IMR-90 (cell line): ENCODE results near the gene GINS1.

ENCODE experiments used
- CHD1 ChIP-seq: IDR thresholded peaks from 2 replicates; pipeline ENCODE4 v1.6.1; 2012; ENCODE audit warnings: low read depth, low read length, improper control_type of control experiment
- FOS ChIP-seq: fragments of 150-350 bp; IDR thresholded peaks from 2 replicates; pipeline ENCODE4 v1.6.1; 2016; ENCODE audit warnings: low read depth, low read length
- MAFK ChIP-seq: IDR thresholded peaks from 2 replicates; pipeline ENCODE4 v1.6.1; 2012; ENCODE audit warnings: low read depth, low read length, improper control_type of control experiment
- NFE2L2 ChIP-seq: fragments of 150-350 bp; IDR thresholded peaks from 2 replicates; pipeline ENCODE4 v1.6.1; 2016; ENCODE audit warnings: low read depth, mild to moderate bottlenecking, low read length
- POLR2A ChIP-seq: IDR thresholded peaks from 2 replicates; pipeline ENCODE4 v1.6.1; 2012; ENCODE audit warnings: mild to moderate bottlenecking, low read depth, low read length
- RAD21 ChIP-seq: IDR thresholded peaks from 2 replicates; pipeline ENCODE4 v1.6.1; 2012; ENCODE audit warnings: low read length, improper control_type of control experiment
- RFX5 ChIP-seq: IDR thresholded peaks from 2 replicates; pipeline ENCODE4 v1.8.0; 2012; ENCODE audit warnings: low read depth, mild to moderate bottlenecking, low read length, moderate library complexity
- SMC3 ChIP-seq: fragments of 150-350 bp; IDR thresholded peaks from 2 replicates; pipeline ENCODE4 v1.6.1; 2016; ENCODE audit warnings: low read depth, mild to moderate bottlenecking, antibody characterized with exemption, low read length, moderate library complexity
- TF ChIP-seq, protein P1 (sequence below): conservative IDR thresholded peaks from 2 replicates; pipeline ENCODE4 v1.5.1; 2012; ENCODE audit warnings: mild to moderate bottlenecking, low read depth, low read length, improper control_type of control experiment
- TF ChIP-seq, protein P2 (sequence below): fragments of 150-350 bp; IDR thresholded peaks from 2 replicates; pipeline ENCODE4 v1.6.1; 2017; ENCODE audit warnings: mild to moderate bottlenecking, antibody characterized with exemption, low read length, low read depth
- TF ChIP-seq, protein P3 (sequence below): fragments of 150-350 bp; IDR thresholded peaks from 2 replicates; pipeline ENCODE4 v1.6.1; 2016; ENCODE audit warnings: low read depth, mild to moderate bottlenecking, low read length, moderate library complexity, borderline replicate concordance

DNA sequence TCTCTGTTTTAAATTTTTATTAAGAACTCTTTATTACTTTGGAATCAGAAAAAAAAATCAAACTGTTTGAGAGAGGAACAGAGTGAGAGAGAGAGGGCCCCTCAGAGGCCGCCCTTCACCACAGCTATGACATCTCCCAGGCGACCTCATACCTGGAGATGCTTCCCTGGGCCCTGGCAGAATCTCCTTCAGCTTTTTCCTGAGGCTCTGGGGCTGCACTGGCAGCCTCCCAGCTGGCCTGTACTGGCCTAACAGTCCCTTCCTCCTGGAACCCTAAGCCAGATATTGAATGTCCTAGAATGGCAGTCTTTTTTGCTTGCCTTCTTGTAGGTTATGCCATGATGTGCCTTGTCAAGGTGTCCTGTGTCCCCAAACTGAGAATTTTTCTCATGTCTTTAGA lies 30.6 kb upstream of the GINS1 start:
- TF ChIP-seq, protein P1, sequence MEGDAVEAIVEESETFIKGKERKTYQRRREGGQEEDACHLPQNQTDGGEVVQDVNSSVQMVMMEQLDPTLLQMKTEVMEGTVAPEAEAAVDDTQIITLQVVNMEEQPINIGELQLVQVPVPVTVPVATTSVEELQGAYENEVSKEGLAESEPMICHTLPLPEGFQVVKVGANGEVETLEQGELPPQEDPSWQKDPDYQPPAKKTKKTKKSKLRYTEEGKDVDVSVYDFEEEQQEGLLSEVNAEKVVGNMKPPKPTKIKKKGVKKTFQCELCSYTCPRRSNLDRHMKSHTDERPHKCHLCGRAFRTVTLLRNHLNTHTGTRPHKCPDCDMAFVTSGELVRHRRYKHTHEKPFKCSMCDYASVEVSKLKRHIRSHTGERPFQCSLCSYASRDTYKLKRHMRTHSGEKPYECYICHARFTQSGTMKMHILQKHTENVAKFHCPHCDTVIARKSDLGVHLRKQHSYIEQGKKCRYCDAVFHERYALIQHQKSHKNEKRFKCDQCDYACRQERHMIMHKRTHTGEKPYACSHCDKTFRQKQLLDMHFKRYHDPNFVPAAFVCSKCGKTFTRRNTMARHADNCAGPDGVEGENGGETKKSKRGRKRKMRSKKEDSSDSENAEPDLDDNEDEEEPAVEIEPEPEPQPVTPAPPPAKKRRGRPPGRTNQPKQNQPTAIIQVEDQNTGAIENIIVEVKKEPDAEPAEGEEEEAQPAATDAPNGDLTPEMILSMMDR, result no peak
- TF ChIP-seq, protein P2, sequence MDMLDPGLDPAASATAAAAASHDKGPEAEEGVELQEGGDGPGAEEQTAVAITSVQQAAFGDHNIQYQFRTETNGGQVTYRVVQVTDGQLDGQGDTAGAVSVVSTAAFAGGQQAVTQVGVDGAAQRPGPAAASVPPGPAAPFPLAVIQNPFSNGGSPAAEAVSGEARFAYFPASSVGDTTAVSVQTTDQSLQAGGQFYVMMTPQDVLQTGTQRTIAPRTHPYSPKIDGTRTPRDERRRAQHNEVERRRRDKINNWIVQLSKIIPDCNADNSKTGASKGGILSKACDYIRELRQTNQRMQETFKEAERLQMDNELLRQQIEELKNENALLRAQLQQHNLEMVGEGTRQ, result no peak
- no peak for TF ChIP-seq POLR2A
- TF ChIP-seq, protein P3, sequence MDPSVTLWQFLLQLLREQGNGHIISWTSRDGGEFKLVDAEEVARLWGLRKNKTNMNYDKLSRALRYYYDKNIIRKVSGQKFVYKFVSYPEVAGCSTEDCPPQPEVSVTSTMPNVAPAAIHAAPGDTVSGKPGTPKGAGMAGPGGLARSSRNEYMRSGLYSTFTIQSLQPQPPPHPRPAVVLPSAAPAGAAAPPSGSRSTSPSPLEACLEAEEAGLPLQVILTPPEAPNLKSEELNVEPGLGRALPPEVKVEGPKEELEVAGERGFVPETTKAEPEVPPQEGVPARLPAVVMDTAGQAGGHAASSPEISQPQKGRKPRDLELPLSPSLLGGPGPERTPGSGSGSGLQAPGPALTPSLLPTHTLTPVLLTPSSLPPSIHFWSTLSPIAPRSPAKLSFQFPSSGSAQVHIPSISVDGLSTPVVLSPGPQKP, result no peak
- no peak for TF ChIP-seq CHD1
- no peak for TF ChIP-seq SMC3
- TF ChIP-seq RAD21, result no peak
- TF ChIP-seq MAFK, result no peak
- no peak for TF ChIP-seq NFE2L2
- no peak for TF ChIP-seq FOS
- no peak for TF ChIP-seq RFX5
